ENCODE measurements around the gene RPP30.
"Not testable (repeated sequence)": the region's sequence is repeated elsewhere in the genome, so short reads cannot be mapped to it uniquely, and the experiment has no call there.

GRCh38 chr10:90880059-90880719 is 8.4 kb downstream of the RPP30 start:
- TF ChIP-seq CTCF (IDR thresholded peaks at IDR 0.05), result peak in 4 of 6 experiments; percentile 54 to 64 (median 56)
- TF ChIP-seq POLR2A (IDR thresholded peaks at IDR 0.05), result not testable (repeated sequence)

All from Peyer's patch (tissue), 4 donors.